PC-9 (cell line): ENCODE data around the gene IL17RE.

Experiments
- EZH2 ChIP-seq: fragments of 200-600 bp; sonication (generic); IDR thresholded peaks from 2 replicates; pipeline ENCODE4 v1.8.0; 2017; ENCODE audit warnings: antibody characterized with exemption, low read depth
- TF ChIP-seq, protein P1 (sequence below): fragments of 200-600 bp; sonication (generic); conservative IDR thresholded peaks from 2 replicates; pipeline ENCODE4 v1.6.1; 2017; ENCODE audit warnings: mixed run types, antibody characterized with exemption, mild to moderate bottlenecking, moderate library complexity

GRCh38 chr3:9864200-9864927, 38.3 kb upstream of the IL17RE start:
- TF ChIP-seq, protein P1, sequence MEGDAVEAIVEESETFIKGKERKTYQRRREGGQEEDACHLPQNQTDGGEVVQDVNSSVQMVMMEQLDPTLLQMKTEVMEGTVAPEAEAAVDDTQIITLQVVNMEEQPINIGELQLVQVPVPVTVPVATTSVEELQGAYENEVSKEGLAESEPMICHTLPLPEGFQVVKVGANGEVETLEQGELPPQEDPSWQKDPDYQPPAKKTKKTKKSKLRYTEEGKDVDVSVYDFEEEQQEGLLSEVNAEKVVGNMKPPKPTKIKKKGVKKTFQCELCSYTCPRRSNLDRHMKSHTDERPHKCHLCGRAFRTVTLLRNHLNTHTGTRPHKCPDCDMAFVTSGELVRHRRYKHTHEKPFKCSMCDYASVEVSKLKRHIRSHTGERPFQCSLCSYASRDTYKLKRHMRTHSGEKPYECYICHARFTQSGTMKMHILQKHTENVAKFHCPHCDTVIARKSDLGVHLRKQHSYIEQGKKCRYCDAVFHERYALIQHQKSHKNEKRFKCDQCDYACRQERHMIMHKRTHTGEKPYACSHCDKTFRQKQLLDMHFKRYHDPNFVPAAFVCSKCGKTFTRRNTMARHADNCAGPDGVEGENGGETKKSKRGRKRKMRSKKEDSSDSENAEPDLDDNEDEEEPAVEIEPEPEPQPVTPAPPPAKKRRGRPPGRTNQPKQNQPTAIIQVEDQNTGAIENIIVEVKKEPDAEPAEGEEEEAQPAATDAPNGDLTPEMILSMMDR = no peak
- no peak for TF ChIP-seq EZH2
